ENCODE measurements around the gene FYN. TPM values are rescaled to one million over a fixed set of nuclear protein-coding genes. Genes with fewer than 3 reads are reported as not detected.

Gene FYN
- total RNA-seq, 1 experiment from 2014 or later = 34.3 TPM

DNA sequence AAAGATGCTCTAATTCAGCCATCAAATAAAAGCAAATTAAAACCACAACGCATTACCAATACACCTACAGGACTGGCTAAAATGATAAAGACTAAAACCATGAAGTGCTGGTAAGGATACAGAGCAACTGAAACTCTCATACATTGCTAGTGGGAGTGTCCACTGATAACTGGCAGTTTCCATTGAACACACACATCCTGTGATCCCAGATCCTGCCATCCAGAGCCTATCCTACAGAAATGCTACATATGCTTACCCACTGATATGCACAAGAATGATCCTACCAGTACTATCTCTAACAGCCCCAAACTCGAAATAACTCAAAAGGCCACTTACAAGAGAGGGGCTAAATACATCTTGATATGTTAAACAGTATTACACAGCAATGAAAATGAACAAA, 81.0 kb downstream of the FYN start:
- Histone ChIP-seq H3K4me3 (ENCODE audit: low read depth, low read length, poor library complexity, severe bottlenecking) (no peak overlapping the region), H3K27me3 (replicated peaks; ENCODE audit: insufficient read depth, low read depth, low read length, poor library complexity) (no peaks in the 10 kb centered on the region), H3K4me1 (ENCODE audit: insufficient read depth, low read length, poor library complexity, severe bottlenecking) (no peaks in the 10 kb centered on the region), H3K27ac (ENCODE audit: low read depth, low read length, poor library complexity, severe bottlenecking) (no peak overlapping the region), H3K9me3 (ENCODE audit: low read depth, low read length, poor library complexity, severe bottlenecking) (no peaks in the 10 kb centered on the region), H3K36me3 (ENCODE audit: insufficient read depth, low read length, poor library complexity, severe bottlenecking) (no peaks in the 10 kb centered on the region)
- CTCF ChIA-PET = no interaction called here
- no TSS peak for BruUV-seq (replicated peaks)
- no peak for TF ChIP-seq EZH2 (IDR thresholded peaks at IDR 0.05; ENCODE audit: borderline replicate concordance, low read depth, low read length, poor library complexity, severe bottlenecking)
- TF ChIP-seq, protein P1, sequence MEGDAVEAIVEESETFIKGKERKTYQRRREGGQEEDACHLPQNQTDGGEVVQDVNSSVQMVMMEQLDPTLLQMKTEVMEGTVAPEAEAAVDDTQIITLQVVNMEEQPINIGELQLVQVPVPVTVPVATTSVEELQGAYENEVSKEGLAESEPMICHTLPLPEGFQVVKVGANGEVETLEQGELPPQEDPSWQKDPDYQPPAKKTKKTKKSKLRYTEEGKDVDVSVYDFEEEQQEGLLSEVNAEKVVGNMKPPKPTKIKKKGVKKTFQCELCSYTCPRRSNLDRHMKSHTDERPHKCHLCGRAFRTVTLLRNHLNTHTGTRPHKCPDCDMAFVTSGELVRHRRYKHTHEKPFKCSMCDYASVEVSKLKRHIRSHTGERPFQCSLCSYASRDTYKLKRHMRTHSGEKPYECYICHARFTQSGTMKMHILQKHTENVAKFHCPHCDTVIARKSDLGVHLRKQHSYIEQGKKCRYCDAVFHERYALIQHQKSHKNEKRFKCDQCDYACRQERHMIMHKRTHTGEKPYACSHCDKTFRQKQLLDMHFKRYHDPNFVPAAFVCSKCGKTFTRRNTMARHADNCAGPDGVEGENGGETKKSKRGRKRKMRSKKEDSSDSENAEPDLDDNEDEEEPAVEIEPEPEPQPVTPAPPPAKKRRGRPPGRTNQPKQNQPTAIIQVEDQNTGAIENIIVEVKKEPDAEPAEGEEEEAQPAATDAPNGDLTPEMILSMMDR (conservative IDR thresholded peaks at IDR 0.05; ENCODE audit: low read depth, low read length) = no peak
- intact Hi-C loops (cut with micrococcal nuclease; ENCODE audit: unreplicated experiment) = no loop called here
- no peak for DNase-seq (ENCODE audit: low spot score)
- POLR2A ChIA-PET (ENCODE audit: low non-redundant PET) = no interaction called here

DNA sequence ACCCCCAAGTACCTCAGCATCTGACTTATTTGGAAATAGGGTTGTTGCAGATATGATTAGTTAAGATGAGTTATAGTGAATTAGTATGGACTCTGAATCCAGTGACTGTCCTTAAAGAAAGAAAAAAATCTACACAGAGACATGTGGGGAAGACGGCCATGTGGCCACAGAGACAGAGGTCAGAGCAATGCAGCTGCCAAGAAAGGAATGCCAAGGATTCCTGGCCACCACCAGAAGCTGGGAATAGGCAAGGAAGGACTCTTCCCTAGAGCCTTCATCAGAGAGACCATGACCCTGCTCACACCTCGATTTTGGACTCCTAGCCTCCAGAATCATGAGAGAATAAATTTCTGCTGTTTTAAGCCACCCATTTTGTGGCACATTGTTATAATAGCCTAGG, 81.8 kb downstream of the FYN start:
- Histone ChIP-seq H3K36me3 (ENCODE audit: insufficient read depth, low read length, poor library complexity, severe bottlenecking) (no peaks in the 10 kb centered on the region), H3K27ac (ENCODE audit: low read depth, low read length, poor library complexity, severe bottlenecking) (no peak overlapping the region), H3K27me3 (replicated peaks; ENCODE audit: insufficient read depth, low read depth, low read length, poor library complexity) (no peaks in the 10 kb centered on the region), H3K9me3 (ENCODE audit: low read depth, low read length, poor library complexity, severe bottlenecking) (no peaks in the 10 kb centered on the region), H3K4me3 (ENCODE audit: low read depth, low read length, poor library complexity, severe bottlenecking) (no peak overlapping the region), H3K4me1 (ENCODE audit: insufficient read depth, low read length, poor library complexity, severe bottlenecking) (no peaks in the 10 kb centered on the region)
- CTCF ChIA-PET = no interaction called here
- DNase-seq (ENCODE audit: low spot score) = no peak
- intact Hi-C loops (cut with micrococcal nuclease; ENCODE audit: unreplicated experiment) = no loop called here
- POLR2A ChIA-PET (ENCODE audit: low non-redundant PET) = no interaction called here
- no TSS peak for BruUV-seq (replicated peaks)
- no peak for TF ChIP-seq EZH2 (IDR thresholded peaks at IDR 0.05; ENCODE audit: borderline replicate concordance, low read depth, low read length, poor library complexity, severe bottlenecking)
- TF ChIP-seq, protein P1 (conservative IDR thresholded peaks at IDR 0.05; ENCODE audit: low read depth, low read length) = no peak

DNA sequence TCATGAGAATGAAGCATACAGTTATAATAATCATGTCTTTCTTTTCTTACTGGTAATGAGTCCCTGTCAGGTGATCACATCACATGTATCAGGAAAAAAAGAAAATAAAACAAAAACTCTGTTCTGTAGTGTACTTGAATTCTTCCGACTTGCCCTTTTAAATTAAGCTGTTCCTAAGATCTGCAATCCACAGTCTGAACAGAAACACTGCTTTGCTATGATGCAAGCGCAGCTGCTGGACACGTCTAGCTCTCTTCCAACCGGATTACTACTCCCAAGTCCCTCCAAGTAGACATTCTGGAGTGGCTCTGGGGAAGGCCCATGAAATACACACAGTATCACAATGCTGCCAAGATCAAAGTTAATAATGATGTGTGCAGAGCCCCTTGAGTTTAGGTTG, 83.7 kb downstream of the FYN start:
- no TSS peak for BruUV-seq (replicated peaks)
- CTCF ChIA-PET = interaction anchor here (0.7 kb wide), 1 partner anchor 254 kb away, joined by 7 read pairs; no protein-coding TSS in a partner anchor
- intact Hi-C loops (cut with micrococcal nuclease; ENCODE audit: unreplicated experiment) = no loop called here

More for the DNA sequence above, 83.7 kb downstream of the FYN start:
- Histone ChIP-seq H3K4me3 (ENCODE audit: low read depth, low read length, poor library complexity, severe bottlenecking) (no peak overlapping the region), H3K9me3 (ENCODE audit: low read depth, low read length, poor library complexity, severe bottlenecking) (no peaks in the 10 kb centered on the region), H3K4me1 (ENCODE audit: insufficient read depth, low read length, poor library complexity, severe bottlenecking) (peaks cover 5% of the 10 kb centered on the region), H3K27me3 (replicated peaks; ENCODE audit: insufficient read depth, low read depth, low read length, poor library complexity) (no peaks in the 10 kb centered on the region), H3K36me3 (ENCODE audit: insufficient read depth, low read length, poor library complexity, severe bottlenecking) (no peaks in the 10 kb centered on the region), H3K27ac (ENCODE audit: low read depth, low read length, poor library complexity, severe bottlenecking) (no peak overlapping the region)
- POLR2A ChIA-PET (ENCODE audit: low non-redundant PET) = no interaction called here
- TF ChIP-seq EZH2 (IDR thresholded peaks at IDR 0.05; ENCODE audit: borderline replicate concordance, low read depth, low read length, poor library complexity, severe bottlenecking) = no peak
- TF ChIP-seq, protein P1 (conservative IDR thresholded peaks at IDR 0.05; ENCODE audit: low read depth, low read length) = no peak
- no peak for DNase-seq (ENCODE audit: low spot score)
